B cell (primary cell): ENCODE measurements around the gene TRAPPC3L. TPM values are rescaled to one million over a fixed set of nuclear protein-coding genes. Genes with fewer than 3 reads are reported as not detected.

Experiments
- ATAC-seq: fragments of 200-7000 bp; cut with Tn5 transposase; one replicate; pipeline ENCODE4 v1.10.0; 2021; ENCODE audit warnings: low read depth, mild to moderate bottlenecking, moderate number of reproducible peaks, moderate library complexity
- CTCF ChIA-PET: fragments of 350-600 bp; sonication (Branson Sonifier 250); formaldehyde crosslinking; loops from one replicate; lab custom pipeline; 2021; ENCODE audit warnings: antibody characterized with exemption, inconsistent platforms; lab: Charles Lee
- POLR2A ChIA-PET: fragments of 350-600 bp; sonication (Branson Sonifier 250); formaldehyde crosslinking; loops from one replicate; lab custom pipeline; 2021; ENCODE audit warnings: antibody characterized with exemption; lab: Charles Lee
- DNase-seq: peaks from one replicate; pipeline ENCODE4 v3.0.0; 2013
- H2AFZ ChIP-seq: 2 replicates; pipeline ENCODE4 v1.6.1; 2012; ENCODE audit warnings: mild to moderate bottlenecking, low read depth, low read length; ENCODE audit not compliant: insufficient read depth, poor library complexity, severe bottlenecking
- H3K27ac ChIP-seq, 2 donors: 1 replicate in 1 of 2; 2 replicates in 1 of 2; pipeline ENCODE4 v1.5.1; 2012 to 2013; ENCODE audit warnings: low read length in 2 of 2, mild to moderate bottlenecking in 2 of 2, moderate library complexity in 1 of 2
- H3K27me3 ChIP-seq, 4 experiments: fragments of 200-600 bp in 1 of 4; sonication (generic) in 1 of 4; replicated peaks in 1 of 4; 1 replicate in 2 of 4; 2 replicates in 2 of 4; pipeline versions ENCODE4 v1.6.1 to v1.7.0; 2013 to 2016; ENCODE audit warnings: low read length in 3 of 4, mild to moderate bottlenecking in 2 of 4, mixed read lengths in 1 of 4, moderate library complexity in 1 of 4; ENCODE audit not compliant: insufficient read depth in 4 of 4, control insufficient read depth in 3 of 4; ENCODE audit errors: control extremely low read depth in 1 of 4
- H3K36me3 ChIP-seq, 2 experiments: replicated peaks in 1 of 2; 1 replicate in 1 of 2; 2 replicates in 1 of 2; pipeline versions ENCODE4 v1.6.1 to v1.7.1; 2013; ENCODE audit warnings: low read length in 1 of 2; ENCODE audit not compliant: insufficient read depth in 2 of 2, control insufficient read depth in 1 of 2; ENCODE audit errors: control extremely low read depth in 1 of 2, extremely low read depth in 1 of 2
- H3K4me1 ChIP-seq, 2 donors: fragments of 200-600 bp in 1 of 2; sonication (generic) in 1 of 2; 1 replicate in 1 of 2; 2 replicates in 1 of 2; pipeline versions ENCODE4 v1.5.1 to v1.6.1; 2013 to 2017; ENCODE audit warnings: low read length in 2 of 2; ENCODE audit not compliant: control insufficient read depth in 2 of 2, insufficient read depth in 2 of 2
- H3K4me2 ChIP-seq: replicated peaks from 2 replicates; pipeline ENCODE3; 2012; ENCODE audit warnings: mild to moderate bottlenecking, low read depth, low read length; ENCODE audit not compliant: poor library complexity, severe bottlenecking
- H3K4me3 ChIP-seq, 5 experiments: fragments of 200-600 bp in 1 of 5; sonication (generic) in 1 of 5; 1 replicate in 3 of 5; 2 replicates in 2 of 5; pipeline versions ENCODE4 v1.5.1 to v1.7.0; 2011 to 2016; ENCODE audit warnings: low read length in 4 of 5, mild to moderate bottlenecking in 4 of 5, low read depth in 2 of 5, control low read depth in 1 of 5, moderate library complexity in 1 of 5; ENCODE audit not compliant: insufficient read depth in 1 of 5; ENCODE audit errors: control extremely low read depth in 1 of 5, extremely low read depth in 1 of 5
- H3K79me2 ChIP-seq: fragments of 200-600 bp; sonication (generic); one replicate; pipeline ENCODE4 v1.6.0; 2016; ENCODE audit warnings: low read length; ENCODE audit not compliant: control insufficient read depth, insufficient read depth
- H3K9ac ChIP-seq: fragments of 200-600 bp; sonication (generic); 2 replicates; pipeline ENCODE4 v1.6.1; 2017; ENCODE audit warnings: mild to moderate bottlenecking, low read length, moderate library complexity
- H3K9me3 ChIP-seq, 3 donors: one replicate each; pipeline versions ENCODE4 v1.6.1 to v1.7.1; 2013; ENCODE audit warnings: low read length in 2 of 3; ENCODE audit not compliant: control insufficient read depth in 2 of 3, insufficient read depth in 1 of 3; ENCODE audit errors: control extremely low read depth in 1 of 3
- H4K20me1 ChIP-seq: 2 replicates; pipeline ENCODE4 v1.6.0; 2012; ENCODE audit warnings: mild to moderate bottlenecking, low read length; ENCODE audit not compliant: insufficient read depth, control insufficient read depth, poor library complexity, severe bottlenecking
- H3K27ac Mint-ChIP-seq: one replicate; pipeline ENCODE4 v1.8.0; 2021; ENCODE audit warnings: mixed read lengths
- H3K27me3 Mint-ChIP-seq: one replicate; pipeline ENCODE4 v1.8.0; 2021; ENCODE audit warnings: mixed read lengths
- H3K4me1 Mint-ChIP-seq: one replicate; pipeline ENCODE4 v1.8.0; 2021; ENCODE audit warnings: mixed read lengths
- H3K4me3 Mint-ChIP-seq: one replicate; pipeline ENCODE4 v1.8.0; 2021; ENCODE audit warnings: mixed read lengths
- H3K9me3 Mint-ChIP-seq: one replicate; pipeline ENCODE4 v1.8.0; 2022; ENCODE audit warnings: mixed read lengths; ENCODE audit not compliant: insufficient read depth
- CTCF ChIP-seq: fragments of 200-600 bp; IDR thresholded peaks from one replicate; pipeline ENCODE4 v1.8.0; 2022; ENCODE audit warnings: antibody characterized with exemption, mild to moderate bottlenecking
- EZH2 ChIP-seq: IDR thresholded peaks from 2 replicates; pipeline ENCODE4 v1.6.1; 2012; ENCODE audit warnings: borderline replicate concordance, low read depth, mild to moderate bottlenecking, moderate library complexity, low read length; ENCODE audit not compliant: insufficient read depth, poor library complexity, severe bottlenecking
- WGBS: methylation state at CpG from one replicate; pipeline ENCODE4 v1.1.5; 2013; ENCODE audit warnings: missing lambda C conversion rate; ENCODE audit not compliant: insufficient coverage; 5-methylcytosine and 5-hydroxymethylcytosine counted together
- intact Hi-C: fragments of 100-400 bp; cut with micrococcal nuclease; formaldehyde crosslinking; loops from one replicate; pipeline ENCODE4 v1.10.0; 2022
- polyA plus RNA-seq: library from polyadenylated mRNA; depleted of rRNA; stranded (reverse); fragments of >200 nt; gene quantifications from 2 replicates; pipeline ENCODE4 v1.2.3, GENCODE V29; 2012
- total RNA-seq, 2 donors: library from RNA; stranded (reverse); fragments of 120-200 nt in 1 of 2; gene quantifications; 1 replicate in 1 of 2; 2 replicates in 1 of 2; pipeline versions ENCODE4 v1.2.3 to v1.2.4, GENCODE V29; 2013 to 2022

The TRAPPC3L gene
- total and polyA plus RNA-seq, 2 donors (not counting 1 experiment from before 2014, with no cell fraction given), result not detected

DNA sequence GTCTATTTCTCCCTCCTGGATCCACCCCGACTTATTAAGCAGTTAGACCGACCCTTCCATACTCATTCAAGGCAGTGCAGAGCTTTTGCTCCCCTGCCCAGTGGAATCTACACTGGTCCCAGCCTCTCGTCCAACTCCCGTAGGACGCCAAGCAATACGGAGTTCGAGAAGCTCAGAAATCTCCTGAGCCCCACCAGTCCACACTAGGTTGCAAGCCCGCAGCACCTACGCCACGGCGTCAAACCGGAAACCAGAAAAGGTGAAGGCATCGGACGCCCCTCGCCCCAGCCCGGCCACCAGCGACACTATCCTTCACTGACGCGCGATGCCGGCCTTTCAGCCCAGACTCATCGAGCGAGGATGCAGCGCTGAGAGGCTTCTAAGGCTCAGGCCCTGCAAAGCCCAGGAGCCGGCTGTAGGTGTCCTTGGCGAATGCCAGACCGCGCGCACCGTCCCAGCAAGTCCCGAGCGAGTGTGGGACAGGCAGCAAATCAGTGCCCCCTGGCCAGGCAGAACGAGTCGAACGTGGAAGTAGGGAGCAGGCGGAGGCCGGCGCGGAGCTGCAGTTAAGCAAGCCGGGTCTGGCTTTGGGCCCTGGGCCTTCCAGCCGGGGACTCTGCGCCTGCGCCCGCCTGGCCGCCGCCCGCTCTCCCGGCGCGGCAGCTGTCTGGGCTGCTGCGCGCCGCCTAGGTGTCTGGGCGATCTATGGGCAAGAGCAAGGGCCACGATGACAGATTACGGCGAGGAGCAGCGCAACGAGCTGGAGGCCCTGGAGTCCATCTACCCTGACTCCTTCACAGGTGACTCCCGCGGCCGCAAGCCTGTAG lies 25.6 kb upstream of the TRAPPC3L start, which contains the start of gene RWDD1:
TSS of gene RWDD1 (plus strand) at position 649 of the 827 bp plus-strand sequence. CDS start at position 728, 79 bp downstream.
- H3K4me3 Mint-ChIP-seq, result peak within 1 kb of the TSS; percentile 97
- DNase-seq, result peak; percentile 99
- no peaks in the 10 kb centered on the region for H4K20me1 ChIP-seq
- peak within 1 kb of the TSS; percentile 81 to 93 (median 83) for H3K4me3 ChIP-seq
- peak within 1 kb of the TSS; percentile 94 for H2AFZ ChIP-seq
- H3K27me3 ChIP-seq, result no peaks in the 10 kb centered on the region
- peak within 1 kb of the TSS; percentile 97 for H3K27ac Mint-ChIP-seq
- ChIA-PET CTCF (interaction anchor here (0.7 to 4.6 kb wide), 16 partner anchors 9 to 353 kb away, joined by 3 to 34 read pairs (median 4); partner anchors contain the start of gene TSPYL1), POLR2A (interaction anchor here (1.4 to 2.8 kb wide), 4 partner anchors 288 to 470 kb away, joined by 4 to 17 read pairs (median 8); partner anchors contain the start of genes NT5DC1, TSPYL1 and TSPYL4)
- H3K36me3 ChIP-seq, result peaks cover 0 to 10% of the 10 kb centered on the region in 2 experiments
- WGBS, result under 1% methylated on average over 59 of the region's 62 CpGs
- peak; percentile 93 for ATAC-seq
- H3K27me3 Mint-ChIP-seq, result no peaks in the 10 kb centered on the region
- peaks cover 24% of the 10 kb centered on the region in 2 donors for H3K4me1 ChIP-seq
- intact Hi-C loops, result loop anchor here (1.0 kb wide), 7 partner anchors 45 to 470 kb away; partner anchors contain the start of genes KPNA5, RSPH4A, TSPYL1 and TSPYL4
- H3K4me2 ChIP-seq, result peak within 1 kb of the TSS; percentile 89
- peak within 1 kb of the TSS; percentile 93 to 96 for H3K27ac ChIP-seq
- H3K4me1 Mint-ChIP-seq, result peaks cover 40% of the 10 kb centered on the region
- H3K79me2 ChIP-seq, result peaks cover 42% of the 10 kb centered on the region
- H3K9me3 ChIP-seq, result no peaks in the 10 kb centered on the region
- H3K9ac ChIP-seq, result peak within 1 kb of the TSS; percentile 98
- TF ChIP-seq EZH2 (no peak), CTCF (no peak)
- H3K9me3 Mint-ChIP-seq, result no peaks in the 10 kb centered on the region
